ENCODE data around the gene MLLT3. TPM values are rescaled to one million over a fixed set of nuclear protein-coding genes. Genes with fewer than 3 reads are reported as not detected.

The MLLT3 gene
- total and polyA plus RNA-seq, 9 donors, result 8.7 to 15.4 (median 13.8) TPM

DNA sequence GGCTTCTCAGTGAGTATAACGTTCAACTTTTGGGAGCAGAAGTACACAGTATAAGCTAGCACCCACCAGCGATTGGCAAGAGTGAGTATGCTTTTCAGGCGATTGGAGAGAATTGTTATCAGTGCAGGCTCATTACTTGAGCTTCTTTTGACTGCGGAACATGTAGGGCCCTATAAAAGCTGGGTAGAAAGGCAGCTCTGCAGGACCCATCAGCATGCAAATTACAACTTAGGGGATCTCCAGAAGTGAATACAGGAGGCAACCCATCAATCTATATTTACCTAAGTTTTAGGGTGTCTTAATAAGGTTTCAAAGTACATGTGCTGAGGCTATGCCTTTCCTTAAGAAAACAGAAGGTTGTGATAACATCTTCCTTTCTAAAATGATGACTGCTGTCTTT, 225.0 kb downstream of the MLLT3 start:
- Histone ChIP-seq H3K36me3 (no peaks in the 10 kb centered on the region), H3K4me1 (ENCODE audit: insufficient read depth) (no peaks in the 10 kb centered on the region), H3K27me3 (no peaks in the 10 kb centered on the region), H3K27ac (no peak overlapping the region), H3K9me3 (no peaks in the 10 kb centered on the region), H3K4me3 (no peak overlapping the region)
- no peak for DNase-seq
- 85 to 90% (median 86%) methylated on average over 4 of the region's 4 CpGs for WGBS, 3 donors
- intact Hi-C loops (cut with DNase I), result no loop called here
- TF ChIP-seq, protein P1, sequence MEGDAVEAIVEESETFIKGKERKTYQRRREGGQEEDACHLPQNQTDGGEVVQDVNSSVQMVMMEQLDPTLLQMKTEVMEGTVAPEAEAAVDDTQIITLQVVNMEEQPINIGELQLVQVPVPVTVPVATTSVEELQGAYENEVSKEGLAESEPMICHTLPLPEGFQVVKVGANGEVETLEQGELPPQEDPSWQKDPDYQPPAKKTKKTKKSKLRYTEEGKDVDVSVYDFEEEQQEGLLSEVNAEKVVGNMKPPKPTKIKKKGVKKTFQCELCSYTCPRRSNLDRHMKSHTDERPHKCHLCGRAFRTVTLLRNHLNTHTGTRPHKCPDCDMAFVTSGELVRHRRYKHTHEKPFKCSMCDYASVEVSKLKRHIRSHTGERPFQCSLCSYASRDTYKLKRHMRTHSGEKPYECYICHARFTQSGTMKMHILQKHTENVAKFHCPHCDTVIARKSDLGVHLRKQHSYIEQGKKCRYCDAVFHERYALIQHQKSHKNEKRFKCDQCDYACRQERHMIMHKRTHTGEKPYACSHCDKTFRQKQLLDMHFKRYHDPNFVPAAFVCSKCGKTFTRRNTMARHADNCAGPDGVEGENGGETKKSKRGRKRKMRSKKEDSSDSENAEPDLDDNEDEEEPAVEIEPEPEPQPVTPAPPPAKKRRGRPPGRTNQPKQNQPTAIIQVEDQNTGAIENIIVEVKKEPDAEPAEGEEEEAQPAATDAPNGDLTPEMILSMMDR (IDR thresholded peaks at IDR 0.05), result no peak

DNA sequence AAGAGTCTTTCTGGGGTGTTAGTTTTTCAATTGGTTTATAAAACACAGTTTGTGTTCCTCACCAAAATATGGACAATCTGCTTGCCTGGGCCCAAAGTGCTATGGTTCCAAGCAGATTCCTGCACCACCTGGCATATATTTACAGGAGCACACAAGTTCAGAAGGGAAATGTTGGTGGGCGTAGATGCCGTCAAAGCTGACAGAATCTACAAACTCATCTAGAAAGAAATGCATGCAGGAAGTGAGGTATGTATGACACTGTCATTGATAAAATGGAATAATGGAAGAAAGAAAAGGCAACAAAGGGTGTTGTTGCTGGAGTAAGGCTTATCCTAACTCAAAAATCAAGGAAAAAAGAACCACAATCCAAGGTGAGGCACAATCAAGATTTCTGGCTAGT, 225.8 kb downstream of the MLLT3 start:
- Histone ChIP-seq H3K36me3 (no peaks in the 10 kb centered on the region), H3K27me3 (no peaks in the 10 kb centered on the region), H3K27ac (no peak overlapping the region), H3K4me1 (ENCODE audit: insufficient read depth) (no peaks in the 10 kb centered on the region), H3K4me3 (no peak overlapping the region), H3K9me3 (no peaks in the 10 kb centered on the region)
- no peak for DNase-seq
- intact Hi-C loops (cut with DNase I), result no loop called here
- 97 to 98% (median 98%) methylated on average over 2 of the region's 2 CpGs for WGBS, 3 donors
- no peak for TF ChIP-seq EP300 (IDR thresholded peaks at IDR 0.05)
- TF ChIP-seq POLR2A (IDR thresholded peaks at IDR 0.05), result no peak
- TF ChIP-seq, protein P1 (IDR thresholded peaks at IDR 0.05), result no peak

DNA sequence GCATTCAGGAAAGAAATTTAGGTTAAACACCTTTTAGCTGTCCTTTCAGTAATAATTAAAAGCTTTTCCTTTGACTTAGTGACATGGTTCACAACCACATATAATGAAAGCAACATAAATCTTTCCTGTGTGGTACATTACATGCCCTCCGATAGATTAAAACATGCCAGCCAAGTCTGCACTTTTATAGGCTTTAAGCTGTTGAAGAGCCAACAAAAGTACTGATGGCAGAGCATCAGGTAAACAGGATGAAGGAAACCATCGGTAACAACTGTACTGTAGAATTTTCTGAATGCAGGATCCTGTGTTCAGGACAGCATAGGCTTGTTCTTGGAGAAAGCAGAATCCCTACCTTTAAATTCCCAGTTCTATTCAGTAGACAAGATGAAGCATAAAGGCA, 226.6 kb downstream of the MLLT3 start:
- no peaks in the 10 kb centered on the region for H3K36me3 ChIP-seq
- DNase-seq, result no peak
- H3K4me3 ChIP-seq, result no peak overlapping the region
- no peak overlapping the region for H3K27ac ChIP-seq
- TF ChIP-seq EP300 (IDR thresholded peaks at IDR 0.05) (no peak), POLR2A (IDR thresholded peaks at IDR 0.05) (no peak)
- TF ChIP-seq, protein P1 (IDR thresholded peaks at IDR 0.05), result no peak
- H3K4me1 ChIP-seq (ENCODE audit: insufficient read depth), result no peaks in the 10 kb centered on the region
- no peaks in the 10 kb centered on the region for H3K9me3 ChIP-seq
- intact Hi-C loops (cut with DNase I), result no loop called here
- WGBS, 3 donors, result 76 to 84% (median 77%) methylated on average over 2 of the region's 2 CpGs
- no peaks in the 10 kb centered on the region for H3K27me3 ChIP-seq

DNA sequence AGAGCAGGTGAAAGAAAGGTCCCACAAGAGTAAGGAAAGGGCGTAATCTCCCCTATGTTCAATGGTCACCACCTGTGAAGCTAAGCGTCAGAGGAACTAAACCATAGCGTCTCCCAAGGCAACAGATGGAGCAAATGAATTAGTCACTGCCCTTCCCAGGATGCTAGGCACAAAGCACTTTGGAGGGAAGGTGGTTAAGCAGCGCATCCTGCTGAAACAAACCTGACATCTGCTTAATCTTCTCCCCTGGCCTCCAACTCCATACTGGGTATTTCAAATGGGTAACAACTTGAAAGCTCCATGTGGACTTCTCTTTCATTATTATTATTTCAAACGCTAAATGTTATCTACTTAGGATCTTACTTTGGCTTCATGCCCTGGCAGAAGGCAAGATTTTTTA, 227.3 kb downstream of the MLLT3 start:
- no peaks in the 10 kb centered on the region for H3K9me3 ChIP-seq
- no peak for DNase-seq
- no peaks in the 10 kb centered on the region for H3K27me3 ChIP-seq
- no peaks in the 10 kb centered on the region for H3K4me1 ChIP-seq (ENCODE audit: insufficient read depth)
- H3K4me3 ChIP-seq, result no peak overlapping the region
- H3K36me3 ChIP-seq, result no peaks in the 10 kb centered on the region
- WGBS, 3 donors, result 74 to 81% (median 81%) methylated on average over 5 of the region's 5 CpGs
- intact Hi-C loops (cut with DNase I), result no loop called here
- no peak for TF ChIP-seq POLR2A (IDR thresholded peaks at IDR 0.05)
- TF ChIP-seq, protein P1 (IDR thresholded peaks at IDR 0.05), result no peak
- no peak for TF ChIP-seq EP300 (IDR thresholded peaks at IDR 0.05)
- H3K27ac ChIP-seq, result no peak overlapping the region

DNA sequence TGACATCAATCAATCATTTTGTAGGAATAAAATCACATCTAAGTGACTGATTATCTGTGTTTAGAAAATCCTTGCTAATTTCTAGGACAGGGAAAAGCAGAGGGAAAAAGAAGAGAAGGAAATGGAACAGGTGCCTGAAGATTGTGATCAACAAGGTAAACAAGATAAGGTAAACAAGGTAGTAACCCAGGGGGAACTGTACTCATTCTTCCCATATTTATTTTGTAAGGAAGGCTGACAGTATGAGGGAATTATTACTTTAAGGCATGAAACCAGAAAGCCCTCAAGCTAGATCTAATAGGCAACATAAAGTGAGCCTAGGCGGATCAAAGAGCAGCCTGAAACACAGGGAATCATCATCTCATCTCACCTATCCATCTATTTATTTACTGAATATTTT, 231.1 kb downstream of the MLLT3 start:
- H3K27me3 ChIP-seq, result no peaks in the 10 kb centered on the region
- TF ChIP-seq POLR2A (IDR thresholded peaks at IDR 0.05), result no peak
- no peak for TF ChIP-seq EP300 (IDR thresholded peaks at IDR 0.05)
- TF ChIP-seq, protein P1 (IDR thresholded peaks at IDR 0.05), result no peak
- no peaks in the 10 kb centered on the region for H3K4me1 ChIP-seq (ENCODE audit: insufficient read depth)
- DNase-seq, result no peak
- WGBS, 3 donors, result 88 to 100% (median 96%) methylated on average over 1 of the region's 1 CpG
- H3K27ac ChIP-seq, result no peak overlapping the region
- no peak overlapping the region for H3K4me3 ChIP-seq
- H3K36me3 ChIP-seq, result no peaks in the 10 kb centered on the region
- H3K9me3 ChIP-seq, result no peaks in the 10 kb centered on the region
- intact Hi-C loops (cut with DNase I), result no loop called here
